Measurements from ENCODE around the gene LUM. TPM values are rescaled to one million over a fixed set of nuclear protein-coding genes. Genes with fewer than 3 reads are reported as not detected.

The LUM gene
- total RNA-seq: 185 TPM
- 102 TPM for polyA plus RNA-seq (ENCODE audit: insufficient read depth, low read depth, low replicate concordance)
- long read RNA-seq, donor 1, transcript LUM-201 (3 exons, 3,008 nt): major isoform, 10 of 10 reads
- long read RNA-seq, donor 1, partial matches to known transcripts: 0 of 10 reads
- long read RNA-seq, donor 1, other reads (novel, unspliced or antisense): 0 of 10 reads
- long read RNA-seq, donor 2, transcript LUM-201 (3 exons, 3,008 nt): major isoform, 7 of 7 reads
- long read RNA-seq, donor 2, partial matches to known transcripts: 0 of 7 reads
- long read RNA-seq, donor 2, other reads (novel, unspliced or antisense): 0 of 7 reads
- long read RNA-seq, donor 3, transcript LUM-201 (3 exons, 3,008 nt): major isoform, 18 of 18 reads
- long read RNA-seq, donor 3, partial matches to known transcripts: 0 of 18 reads
- long read RNA-seq, donor 3, other reads (novel, unspliced or antisense): 0 of 18 reads
- long read RNA-seq, donor 4, partial matches to known transcripts: 0 of 3 reads
- long read RNA-seq, donor 4, other reads (novel, unspliced or antisense): 0 of 3 reads
- long read RNA-seq, donor 5, partial matches to known transcripts: 0 of 3 reads
- long read RNA-seq, donor 5, other reads (novel, unspliced or antisense): 0 of 3 reads
- long read RNA-seq, donor 6, transcript LUM-201 (3 exons, 3,008 nt): major isoform, 21 of 21 reads
- long read RNA-seq, donor 6, partial matches to known transcripts: 0 of 21 reads
- long read RNA-seq, donor 6, other reads (novel, unspliced or antisense): 0 of 21 reads
- long read RNA-seq, donor 7, transcript LUM-201 (3 exons, 3,008 nt): major isoform, 119 of 125 reads
- long read RNA-seq, donor 7, partial matches to known transcripts: 2 of 125 reads
- long read RNA-seq, donor 7, other reads (novel, unspliced or antisense): 4 of 125 reads
- long read RNA-seq, donor 8, transcript LUM-201 (3 exons, 3,008 nt): major isoform, 10 of 10 reads
- long read RNA-seq, donor 8, partial matches to known transcripts: 0 of 10 reads
- long read RNA-seq, donor 8, other reads (novel, unspliced or antisense): 0 of 10 reads
- long read RNA-seq, donor 9, transcript LUM-201 (3 exons, 3,008 nt): major isoform, 10 of 10 reads
- long read RNA-seq, donor 9, partial matches to known transcripts: 0 of 10 reads
- long read RNA-seq, donor 9, other reads (novel, unspliced or antisense): 0 of 10 reads
- long read RNA-seq, donor 10, transcript LUM-201 (3 exons, 3,008 nt): major isoform, 12 of 18 reads
- long read RNA-seq, donor 10, partial matches to known transcripts: 5 of 18 reads
- long read RNA-seq, donor 10, other reads (novel, unspliced or antisense): 0 of 18 reads

GRCh38 chr12:91111366-91112325, at the start of gene LUM:
LUM (minus strand) TSS chr12:91111494; CDS start chr12:91108979, 2,515 bp downstream.
- Histone ChIP-seq H3K9me3 (ENCODE audit: control insufficient read depth in 2 of 3, insufficient read depth in 1 of 3, low read length in 3 of 3) (no peaks in the 10 kb centered on the region), H3K9ac (ENCODE audit: low read length in 3 of 3) (no peak within 1 kb of the TSS), H3K27ac (ENCODE audit: low read depth in 2 of 2, low read length in 2 of 2) (peak within 1 kb of the TSS; percentile 26 to 69), H3K27me3 (ENCODE audit: control insufficient read depth, insufficient read depth, low read length) (no peaks in the 10 kb centered on the region), H3K4me1 (ENCODE audit: control insufficient read depth in 2 of 3, insufficient read depth in 2 of 3, low read depth in 1 of 3, low read length in 3 of 3) (no peaks in the 10 kb centered on the region), H3K36me3 (ENCODE audit: control insufficient read depth in 2 of 3, insufficient read depth in 3 of 3, low read length in 3 of 3) (no peaks in the 10 kb centered on the region), H3K4me3 (ENCODE audit: low read length in 3 of 3) (peak within 1 kb of the TSS in 2 of 3 donors; percentile 45 to 55)
- DNase-seq: peak in 2 of 5 donors; percentile 11 to 27
- intact Hi-C loops (cut with DNase I): no loop called here
- no peak for FAIRE-seq
- TF ChIP-seq CTCF (IDR thresholded peaks at IDR 0.05; ENCODE audit: borderline replicate concordance, extremely low read depth, insufficient read depth): no peak

- no peak overlapping the region for H3K4me3 ChIP-seq (ENCODE audit: low read length in 3 of 3)
- intact Hi-C loops (cut with DNase I): no loop called here
- H3K36me3 ChIP-seq (ENCODE audit: control insufficient read depth in 2 of 3, insufficient read depth in 3 of 3, low read length in 3 of 3): no peaks in the 10 kb centered on the region
- DNase-seq: no peak
- H3K27me3 ChIP-seq (ENCODE audit: control insufficient read depth, insufficient read depth, low read length): no peaks in the 10 kb centered on the region
- H3K4me1 ChIP-seq (ENCODE audit: control insufficient read depth in 2 of 3, insufficient read depth in 2 of 3, low read depth in 1 of 3, low read length in 3 of 3): no peaks in the 10 kb centered on the region
- H3K9ac ChIP-seq (ENCODE audit: low read length in 3 of 3): no peak overlapping the region
- FAIRE-seq: no peak
- no peak for TF ChIP-seq CTCF (IDR thresholded peaks at IDR 0.05; ENCODE audit: borderline replicate concordance, extremely low read depth, insufficient read depth)
- no peak overlapping the region for H3K27ac ChIP-seq (ENCODE audit: low read depth in 2 of 2, low read length in 2 of 2)
- H3K9me3 ChIP-seq (ENCODE audit: control insufficient read depth in 2 of 3, insufficient read depth in 1 of 3, low read length in 3 of 3): no peaks in the 10 kb centered on the region
Observed at GRCh38 chr12:91161009-91161408, 49.7 kb upstream of the LUM start.

GRCh38 chr12:91155990-91156389, 44.7 kb upstream of the LUM start:
- Histone ChIP-seq H3K9ac (ENCODE audit: low read length in 3 of 3) (no peak overlapping the region), H3K9me3 (ENCODE audit: control insufficient read depth in 2 of 3, insufficient read depth in 1 of 3, low read length in 3 of 3) (no peaks in the 10 kb centered on the region), H3K4me1 (ENCODE audit: control insufficient read depth in 2 of 3, insufficient read depth in 2 of 3, low read depth in 1 of 3, low read length in 3 of 3) (no peaks in the 10 kb centered on the region), H3K36me3 (ENCODE audit: control insufficient read depth in 2 of 3, insufficient read depth in 3 of 3, low read length in 3 of 3) (peaks cover 0 to 2% (median 0%) of the 10 kb centered on the region in 3 donors), H3K27me3 (ENCODE audit: control insufficient read depth, insufficient read depth, low read length) (no peaks in the 10 kb centered on the region), H3K4me3 (ENCODE audit: low read length in 3 of 3) (no peak overlapping the region), H3K27ac (ENCODE audit: low read depth in 2 of 2, low read length in 2 of 2) (no peak overlapping the region)
- intact Hi-C loops (cut with DNase I): no loop called here
- DNase-seq (no peak), FAIRE-seq (no peak)
- TF ChIP-seq CTCF (IDR thresholded peaks at IDR 0.05; ENCODE audit: borderline replicate concordance, extremely low read depth, insufficient read depth): no peak

All from kidney (tissue), 22 donors.